HG03039 (cell line): ENCODE data around the gene SUFU.

Experiments
- ATAC-seq: cut with Tn5 transposase; IDR thresholded peaks from one replicate; pipeline ENCODE4 v1.9.1; 2021; ENCODE audit warnings: mild to moderate bottlenecking, moderate library complexity; ENCODE audit not compliant: unreplicated experiment

Gene SUFU

GRCh38 chr10:102631525-102632393 lies 128.0 kb downstream of the SUFU start:
- no peak for ATAC-seq

GRCh38 chr10:102632394-102633111 lies 128.8 kb downstream of the SUFU start:
- ATAC-seq, result no peak

- ATAC-seq, result no peak
Observed at GRCh38 chr10:102633287-102633686, 129.5 kb downstream of the SUFU start.

GRCh38 chr10:102633848-102634247 lies 130.1 kb downstream of the SUFU start:
- no peak for ATAC-seq

- no peak for ATAC-seq
Observed at GRCh38 chr10:102634686-102635085, 130.9 kb downstream of the SUFU start.

- ATAC-seq, result no peak
Observed at GRCh38 chr10:102635377-102635776, 131.6 kb downstream of the SUFU start.

GRCh38 chr10:102639537-102639936 lies 135.8 kb downstream of the SUFU start:
- no peak for ATAC-seq

GRCh38 chr10:102641402-102641801 lies 137.6 kb downstream of the SUFU start:
- no peak for ATAC-seq

- peak; percentile 41 for ATAC-seq
Observed at GRCh38 chr10:102641880-102642735, 138.3 kb downstream of the SUFU start.

- ATAC-seq, result no peak
Observed at GRCh38 chr10:102642736-102643335, 139.1 kb downstream of the SUFU start.

- ATAC-seq, result no peak
Observed at GRCh38 chr10:102643336-102644065, 139.7 kb downstream of the SUFU start.

- no peak for ATAC-seq
Observed at GRCh38 chr10:102644066-102644645, 140.4 kb downstream of the SUFU start, which contains the start of gene TRIM8. TRIM8 (plus strand) TSS chr10:102644479; CDS start chr10:102644618, 139 bp downstream.

GRCh38 chr10:102644646-102645387 lies 141.0 kb downstream of the SUFU start:
- ATAC-seq, result no peak

- ATAC-seq, result no peak
Observed at GRCh38 chr10:102645388-102645740, 141.6 kb downstream of the SUFU start.

GRCh38 chr10:102645741-102646609 lies 142.2 kb downstream of the SUFU start:
- peak; percentile 19 for ATAC-seq

GRCh38 chr10:102646610-102647442 lies 143.1 kb downstream of the SUFU start:
- no peak for ATAC-seq
